Stimulated activated naive CD8-positive, alpha-beta T cell treated with anti-CD3 and anti-CD28 coated beads, Interleukin-15, amount 100 ng/mL, for 72 hours (primary cell): ENCODE measurements around the gene KCNQ1.

Experiments
- ATAC-seq: fragments of 150-1000 bp; cut with Tn5 transposase; 2 replicates; pipeline ENCODE4 v1.10.0; 2021; ENCODE audit warnings: mild to moderate bottlenecking, moderate library complexity
- DNase-seq, 2 donors: peaks; one replicate each; pipeline ENCODE4 v3.0.0; 2021 to 2022
- H3K27ac Mint-ChIP-seq, 2 donors: one replicate each; pipeline ENCODE4 v1.8.0; 2022; ENCODE audit warnings: mild to moderate bottlenecking in 2 of 2, mixed read lengths in 2 of 2, moderate library complexity in 2 of 2
- H3K27me3 Mint-ChIP-seq: one replicate; pipeline ENCODE4 v1.8.0; 2022; ENCODE audit warnings: mixed read lengths
- H3K4me1 Mint-ChIP-seq: one replicate; pipeline ENCODE4 v1.8.0; 2022; ENCODE audit warnings: mild to moderate bottlenecking, mixed read lengths
- H3K4me3 Mint-ChIP-seq, 2 donors: one replicate each; pipeline ENCODE4 v1.8.0; 2022; ENCODE audit warnings: mild to moderate bottlenecking in 2 of 2, mixed read lengths in 2 of 2, moderate library complexity in 1 of 2
- H3K9me3 Mint-ChIP-seq, 2 donors: one replicate each; pipeline ENCODE4 v1.8.0; 2022; ENCODE audit warnings: mixed read lengths in 2 of 2

The KCNQ1 gene

GRCh38 chr11:2810411-2811205 is 365.8 kb downstream of the KCNQ1 start:
- no peak for ATAC-seq
- peaks cover 10 to 22% of the 10 kb centered on the region in 2 donors for H3K9me3 Mint-ChIP-seq
- peaks cover 58% of the 10 kb centered on the region for H3K4me1 Mint-ChIP-seq
- no peak overlapping the region for H3K4me3 Mint-ChIP-seq
- DNase-seq: no peak
- H3K27ac Mint-ChIP-seq: no peak overlapping the region
- H3K27me3 Mint-ChIP-seq: no peaks in the 10 kb centered on the region

GRCh38 chr11:2811206-2812091 is 366.6 kb downstream of the KCNQ1 start:
- peaks cover 16 to 30% of the 10 kb centered on the region in 2 donors for H3K9me3 Mint-ChIP-seq
- peaks cover 58% of the 10 kb centered on the region for H3K4me1 Mint-ChIP-seq
- H3K27me3 Mint-ChIP-seq: no peaks in the 10 kb centered on the region
- no peak for ATAC-seq
- no peak for DNase-seq
- peak overlapping the region in 1 of 2 donors; percentile 11 for H3K27ac Mint-ChIP-seq
- no peak overlapping the region for H3K4me3 Mint-ChIP-seq

- Mint-ChIP-seq H3K27me3 (no peaks in the 10 kb centered on the region), H3K27ac (peak overlapping the region; percentile 91 to 97), H3K4me1 (peaks cover 58% of the 10 kb centered on the region), H3K4me3 (peak overlapping the region; percentile 60 to 77), H3K9me3 (peaks cover 16 to 38% of the 10 kb centered on the region in 2 donors)
- ATAC-seq (peak; percentile 70), DNase-seq (peak; percentile 22 to 30)
These were observed 367.7 kb downstream of the KCNQ1 start for GRCh38 chr11:2812371-2812991.

DNA sequence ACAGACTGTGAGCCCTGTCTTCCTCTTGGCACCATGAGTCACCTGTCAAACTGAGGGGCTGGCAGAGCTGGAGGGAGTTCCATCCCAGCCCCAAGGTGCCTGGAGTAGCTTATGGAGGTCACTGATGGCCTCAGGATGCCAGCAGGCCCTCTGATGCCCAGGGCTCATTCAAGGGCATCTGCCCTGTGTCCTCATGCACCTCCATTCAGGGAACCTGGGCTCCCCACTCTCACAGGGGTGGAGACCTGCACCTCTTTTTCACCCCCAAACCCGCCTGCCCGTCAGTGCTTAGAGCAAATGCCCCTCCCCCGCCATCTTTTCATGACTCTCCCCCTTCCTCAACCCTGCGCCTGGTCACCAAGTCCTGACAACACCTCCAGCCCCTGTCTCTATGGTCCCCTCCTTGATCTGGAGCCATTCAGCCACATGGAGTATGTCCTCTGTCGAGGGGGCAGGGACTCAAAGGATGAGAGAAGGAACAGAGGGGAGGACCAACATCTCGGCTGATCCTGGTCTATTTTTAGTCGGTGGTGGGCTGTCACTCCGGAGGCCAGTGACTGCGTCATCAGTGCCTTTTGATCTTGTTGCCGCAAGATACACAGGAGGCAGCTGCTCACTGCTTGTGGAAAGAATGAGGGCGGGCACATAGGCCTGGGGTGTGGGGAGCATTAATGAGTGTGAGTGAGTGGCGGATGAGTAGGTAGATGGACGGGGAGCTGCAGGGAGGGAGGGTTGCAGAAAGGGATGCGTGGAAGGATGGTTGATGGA is 368.5 kb downstream of the KCNQ1 start:
- DNase-seq (peak; percentile 19 to 30), ATAC-seq (peak; percentile 75)
- peaks cover 16 to 47% of the 10 kb centered on the region in 2 donors for H3K9me3 Mint-ChIP-seq
- peaks cover 56% of the 10 kb centered on the region for H3K4me1 Mint-ChIP-seq
- H3K27ac Mint-ChIP-seq: peak overlapping the region; percentile 91 to 97
- no peaks in the 10 kb centered on the region for H3K27me3 Mint-ChIP-seq
- peak overlapping the region; percentile 60 to 77 for H3K4me3 Mint-ChIP-seq

DNA sequence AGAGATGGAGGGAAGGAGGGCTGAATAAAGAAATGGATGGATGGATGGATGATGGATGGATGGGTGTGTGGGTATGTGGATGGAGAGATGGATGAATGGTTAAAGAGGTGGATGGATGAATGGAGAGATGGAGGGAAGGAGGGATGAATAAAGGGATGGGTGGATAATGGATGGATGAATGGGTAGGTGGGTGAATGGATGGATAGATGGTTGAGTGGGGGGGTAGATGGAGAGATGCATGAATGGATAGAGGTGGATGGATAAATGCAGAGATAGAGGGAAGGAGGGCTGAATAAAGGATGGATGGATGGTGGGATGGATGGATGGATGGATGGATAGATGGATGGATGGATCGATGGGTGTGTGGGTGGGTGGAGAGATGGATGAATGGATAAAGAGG is 369.2 kb downstream of the KCNQ1 start:
- peak overlapping the region; percentile 2 to 13 for H3K27ac Mint-ChIP-seq
- H3K27me3 Mint-ChIP-seq: no peaks in the 10 kb centered on the region
- H3K9me3 Mint-ChIP-seq: peaks cover 17 to 53% of the 10 kb centered on the region in 2 donors
- H3K4me1 Mint-ChIP-seq: peaks cover 50% of the 10 kb centered on the region
- DNase-seq: no peak
- no peak overlapping the region for H3K4me3 Mint-ChIP-seq
- ATAC-seq: no peak

DNA sequence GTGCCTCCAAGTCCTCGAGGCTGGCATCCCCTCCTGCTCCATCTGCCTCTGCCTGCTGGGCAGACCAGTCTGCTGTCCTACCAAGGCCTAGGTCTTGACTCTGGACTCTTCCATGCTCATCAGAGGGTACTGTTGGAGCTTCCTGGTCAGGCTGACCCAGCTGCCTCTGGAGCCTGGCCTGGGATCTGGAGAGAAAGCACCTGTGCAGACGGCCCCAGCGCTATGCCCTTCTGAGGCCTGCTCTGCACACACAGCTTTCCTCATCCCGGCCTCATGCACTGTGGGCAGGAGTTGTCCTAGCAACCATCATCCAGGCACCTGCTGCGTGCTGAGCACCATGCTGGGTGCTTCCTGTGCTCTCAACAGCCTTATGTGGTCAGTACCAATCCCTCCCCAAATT is 369.9 kb downstream of the KCNQ1 start:
- Mint-ChIP-seq H3K4me3 (no peak overlapping the region), H3K27me3 (no peaks in the 10 kb centered on the region), H3K4me1 (peaks cover 42% of the 10 kb centered on the region), H3K9me3 (peaks cover 23 to 53% of the 10 kb centered on the region in 2 donors), H3K27ac (no peak overlapping the region)
- ATAC-seq (no peak), DNase-seq (no peak)

GRCh38 chr11:2815762-2816496 is 371.1 kb downstream of the KCNQ1 start:
- Mint-ChIP-seq H3K4me3 (no peak overlapping the region), H3K27ac (no peak overlapping the region)

DNA sequence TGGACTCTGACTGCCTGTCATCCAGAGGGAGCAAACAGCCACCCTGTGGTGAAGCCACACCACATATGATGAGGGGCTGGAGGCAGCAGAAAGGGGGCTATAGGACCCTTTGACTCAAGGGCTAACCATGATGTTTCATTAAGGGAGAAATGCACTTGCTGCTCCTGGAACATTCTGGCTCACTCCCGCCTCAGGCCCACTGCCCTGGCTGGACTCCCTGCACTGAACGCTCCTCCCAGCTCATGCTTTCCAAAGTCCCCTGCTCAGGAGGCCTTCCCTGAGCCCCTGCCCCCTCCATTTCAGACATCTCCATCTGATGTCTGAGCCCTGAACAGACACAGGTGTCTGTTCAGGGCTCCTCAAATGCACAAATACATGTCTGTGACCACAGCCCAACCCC is 371.7 kb downstream of the KCNQ1 start:
- Mint-ChIP-seq H3K27me3 (no peaks in the 10 kb centered on the region), H3K27ac (no peak overlapping the region), H3K4me1 (peaks cover 30% of the 10 kb centered on the region), H3K4me3 (no peak overlapping the region), H3K9me3 (peaks cover 29 to 63% of the 10 kb centered on the region in 2 donors)
- DNase-seq (no peak), ATAC-seq (no peak)

More at GRCh38 chr11:2815762-2816496, 371.1 kb downstream of the KCNQ1 start:
- DNase-seq (no peak), ATAC-seq (no peak)
- Mint-ChIP-seq H3K9me3 (peaks cover 28 to 57% of the 10 kb centered on the region in 2 donors), H3K4me1 (peaks cover 36% of the 10 kb centered on the region), H3K27me3 (no peaks in the 10 kb centered on the region)

- H3K9me3 Mint-ChIP-seq: peaks cover 32 to 67% of the 10 kb centered on the region in 2 donors
- ATAC-seq (no peak), DNase-seq (no peak)
- H3K4me3 Mint-ChIP-seq: no peak overlapping the region
- H3K4me1 Mint-ChIP-seq: peaks cover 27% of the 10 kb centered on the region
- no peak overlapping the region for H3K27ac Mint-ChIP-seq
- H3K27me3 Mint-ChIP-seq: no peaks in the 10 kb centered on the region
These were observed 372.2 kb downstream of the KCNQ1 start for GRCh38 chr11:2816941-2817421.

DNA sequence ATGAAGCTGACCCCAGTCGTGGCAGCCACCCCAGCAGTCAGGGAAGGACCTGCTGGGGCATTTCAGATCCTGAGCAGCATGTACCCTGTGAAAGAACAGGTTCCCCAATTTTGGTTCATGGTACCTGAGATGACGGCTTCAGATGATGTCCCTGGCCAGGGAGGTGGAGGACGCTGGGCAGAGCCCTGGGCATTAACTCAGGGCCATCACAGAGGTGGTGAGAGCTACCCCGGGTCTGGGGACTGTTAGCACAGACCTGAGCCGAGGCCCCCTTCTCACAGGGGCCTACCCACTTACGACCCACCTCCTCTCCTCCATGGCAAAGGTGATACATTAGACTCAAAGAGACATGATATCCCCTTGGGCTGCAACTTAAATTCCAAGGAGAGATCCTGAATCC is 372.6 kb downstream of the KCNQ1 start:
- no peak overlapping the region for H3K4me3 Mint-ChIP-seq
- H3K9me3 Mint-ChIP-seq: peaks cover 37 to 72% of the 10 kb centered on the region in 2 donors
- no peak overlapping the region for H3K27ac Mint-ChIP-seq
- H3K4me1 Mint-ChIP-seq: peaks cover 22% of the 10 kb centered on the region
- ATAC-seq: no peak
- H3K27me3 Mint-ChIP-seq: no peaks in the 10 kb centered on the region
- no peak for DNase-seq

DNA sequence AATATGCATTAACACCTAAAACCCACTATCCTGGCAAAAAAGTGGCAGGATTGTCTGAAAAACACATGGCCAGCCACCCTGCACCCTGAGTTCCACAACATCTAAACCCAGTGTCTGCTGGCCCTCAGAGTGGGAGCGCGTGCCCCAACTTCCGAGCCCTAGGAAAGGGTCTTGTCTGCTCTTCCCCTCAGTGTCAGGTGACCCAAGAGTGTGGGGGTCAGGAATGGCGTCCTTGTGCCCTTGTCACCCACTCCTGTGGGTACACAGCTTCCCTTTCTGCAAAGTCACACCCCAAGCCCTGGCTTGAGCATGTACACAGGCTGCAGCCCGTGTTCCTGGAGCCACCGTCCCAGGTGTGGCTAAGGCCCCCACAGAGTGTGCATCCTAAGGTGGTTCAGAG is 373.2 kb downstream of the KCNQ1 start:
- H3K27ac Mint-ChIP-seq: peak overlapping the region in 1 of 2 donors; percentile 10
- peaks cover 16% of the 10 kb centered on the region for H3K4me1 Mint-ChIP-seq
- DNase-seq: no peak
- no peak overlapping the region for H3K4me3 Mint-ChIP-seq
- no peaks in the 10 kb centered on the region for H3K27me3 Mint-ChIP-seq
- peaks cover 43 to 78% of the 10 kb centered on the region in 2 donors for H3K9me3 Mint-ChIP-seq
- ATAC-seq: no peak

GRCh38 chr11:2818503-2818902 is 373.7 kb downstream of the KCNQ1 start:
- no peak overlapping the region for H3K4me3 Mint-ChIP-seq
- H3K27ac Mint-ChIP-seq: peak overlapping the region in 1 of 2 donors; percentile 10
- no peaks in the 10 kb centered on the region for H3K27me3 Mint-ChIP-seq
- peaks cover 46 to 81% of the 10 kb centered on the region in 2 donors for H3K9me3 Mint-ChIP-seq
- ATAC-seq (no peak), DNase-seq (no peak)
- H3K4me1 Mint-ChIP-seq: peaks cover 11% of the 10 kb centered on the region

DNA sequence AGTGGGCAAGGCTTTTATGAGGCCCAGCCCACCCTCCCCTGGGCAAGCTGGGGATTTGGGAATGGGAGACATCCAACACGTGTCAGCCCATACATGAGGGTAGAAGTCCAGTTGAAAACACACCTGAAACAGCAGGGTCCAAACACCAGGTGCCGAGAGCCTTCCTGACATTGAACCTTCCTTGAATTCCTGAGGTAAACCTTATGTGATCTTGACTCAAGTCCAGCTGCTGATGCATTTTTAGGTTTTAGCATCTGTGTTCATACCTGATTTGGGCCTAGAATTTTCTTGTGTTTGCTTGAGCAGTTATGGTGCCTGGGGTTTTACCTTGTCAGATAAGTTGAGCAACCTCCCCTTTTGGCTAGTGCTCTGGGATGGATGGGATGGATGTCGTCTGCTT is 374.5 kb downstream of the KCNQ1 start:
- no peak overlapping the region for H3K4me3 Mint-ChIP-seq
- peaks cover 39 to 78% of the 10 kb centered on the region in 2 donors for H3K9me3 Mint-ChIP-seq
- ATAC-seq (no peak), DNase-seq (no peak)
- no peak overlapping the region for H3K27ac Mint-ChIP-seq
- no peaks in the 10 kb centered on the region for H3K27me3 Mint-ChIP-seq
- H3K4me1 Mint-ChIP-seq: peaks cover 3% of the 10 kb centered on the region

DNA sequence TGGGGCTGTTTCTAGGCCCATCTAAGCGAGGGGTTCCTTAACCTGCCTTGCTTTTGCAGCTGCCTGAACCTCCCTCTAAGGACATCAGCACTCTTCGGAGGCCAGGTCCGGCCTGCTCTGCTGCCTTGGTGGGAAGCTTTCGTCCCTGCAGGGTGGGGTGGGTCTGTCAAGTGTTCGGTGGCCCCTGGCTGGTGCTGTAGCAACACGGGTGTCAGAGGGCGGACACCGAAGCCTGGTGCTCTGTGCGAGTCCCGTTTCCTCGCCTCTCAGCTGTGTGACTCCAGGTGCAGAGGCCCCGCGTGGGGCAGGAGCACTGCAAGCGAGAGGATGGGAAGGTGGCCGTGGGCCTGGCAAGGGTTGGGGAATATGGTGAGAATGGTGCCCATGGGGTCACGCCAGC is 376.2 kb downstream of the KCNQ1 start:
- Mint-ChIP-seq H3K9me3 (peaks cover 33 to 69% of the 10 kb centered on the region in 2 donors), H3K27me3 (no peaks in the 10 kb centered on the region), H3K4me1 (peaks cover 8% of the 10 kb centered on the region), H3K4me3 (no peak overlapping the region), H3K27ac (no peak overlapping the region)
- ATAC-seq: no peak
- DNase-seq: no peak
